ENCODE results near the gene CTSW. TPM values are rescaled to one million over a fixed set of nuclear protein-coding genes. Genes with fewer than 3 reads are reported as not detected.

CTSW gene
- total and polyA plus RNA-seq, 5 donors from 2014 or later: 3.5 to 35.9 (median 12.4) TPM

GRCh38 chr11:65911682-65912568 is 32.3 kb downstream of the CTSW start:
- peaks cover 14% of the 10 kb centered on the region for H3K4me1 ChIP-seq (ENCODE audit: control insufficient read depth, insufficient read depth, low read length, poor library complexity, severe bottlenecking)
- H3K4me1 Mint-ChIP-seq: peaks cover 0 to 28% (median 17%) of the 10 kb centered on the region in 4 donors
- no peaks in the 10 kb centered on the region for H3K36me3 ChIP-seq (ENCODE audit: control insufficient read depth, insufficient read depth, low read length)
- peaks cover 3% of the 10 kb centered on the region for H3K27me3 ChIP-seq (ENCODE audit: control insufficient read depth, insufficient read depth, low read length)
- H3K9me3 ChIP-seq (ENCODE audit: control insufficient read depth in 2 of 2, low read length in 2 of 2): no peaks in the 10 kb centered on the region
- H3K27ac ChIP-seq (ENCODE audit: insufficient read depth, low read length, poor library complexity, severe bottlenecking): no peak overlapping the region
- no peaks in the 10 kb centered on the region for H3K36me3 Mint-ChIP-seq
- peak overlapping the region in 1 of 4 donors; percentile 7 for H3K4me3 Mint-ChIP-seq
- H3K4me3 ChIP-seq (ENCODE audit: low read depth, low read length): no peak overlapping the region
- ATAC-seq (ENCODE audit: low read depth in 2 of 2): no peak
- DNase-seq: no peak
- H3K27me3 Mint-ChIP-seq: peaks cover 18% of the 10 kb centered on the region
- no peak overlapping the region for H3K27ac Mint-ChIP-seq
- no peaks in the 10 kb centered on the region for H3K9me3 Mint-ChIP-seq

- no peak overlapping the region for H3K27ac ChIP-seq (ENCODE audit: insufficient read depth, low read length, poor library complexity, severe bottlenecking)
- peaks cover 23% of the 10 kb centered on the region for H3K4me1 ChIP-seq (ENCODE audit: control insufficient read depth, insufficient read depth, low read length, poor library complexity, severe bottlenecking)
- no peak overlapping the region for H3K4me3 ChIP-seq (ENCODE audit: low read depth, low read length)
- Mint-ChIP-seq H3K4me3 (no peak overlapping the region), H3K27me3 (peaks cover 12% of the 10 kb centered on the region), H3K9me3 (no peaks in the 10 kb centered on the region), H3K27ac (peak overlapping the region in 1 of 3 donors; percentile 71), H3K4me1 (peaks cover 0 to 35% (median 19%) of the 10 kb centered on the region in 4 donors), H3K36me3 (no peaks in the 10 kb centered on the region)
- DNase-seq (no peak), ATAC-seq (ENCODE audit: low read depth in 2 of 2) (no peak)
- no peaks in the 10 kb centered on the region for H3K9me3 ChIP-seq (ENCODE audit: control insufficient read depth in 2 of 2, low read length in 2 of 2)
- H3K36me3 ChIP-seq (ENCODE audit: control insufficient read depth, insufficient read depth, low read length): no peaks in the 10 kb centered on the region
- H3K27me3 ChIP-seq (ENCODE audit: control insufficient read depth, insufficient read depth, low read length): peaks cover under 1% of the 10 kb centered on the region
Observed at GRCh38 chr11:65912845-65913244, 33.2 kb downstream of the CTSW start.

- H3K4me3 Mint-ChIP-seq: peak overlapping the region in 2 of 4 donors; percentile 73 to 83
- H3K27me3 Mint-ChIP-seq: peaks cover 7% of the 10 kb centered on the region
- no peak overlapping the region for H3K27ac ChIP-seq (ENCODE audit: insufficient read depth, low read length, poor library complexity, severe bottlenecking)
- H3K9me3 ChIP-seq (ENCODE audit: control insufficient read depth in 2 of 2, low read length in 2 of 2): no peaks in the 10 kb centered on the region
- H3K27me3 ChIP-seq (ENCODE audit: control insufficient read depth, insufficient read depth, low read length): no peaks in the 10 kb centered on the region
- DNase-seq: no peak
- peak overlapping the region in 2 of 3 donors; percentile 62 to 77 for H3K27ac Mint-ChIP-seq
- no peaks in the 10 kb centered on the region for H3K36me3 ChIP-seq (ENCODE audit: control insufficient read depth, insufficient read depth, low read length)
- H3K9me3 Mint-ChIP-seq: no peaks in the 10 kb centered on the region
- H3K4me1 Mint-ChIP-seq: peaks cover 0 to 38% (median 18%) of the 10 kb centered on the region in 4 donors
- H3K4me3 ChIP-seq (ENCODE audit: low read depth, low read length): no peak overlapping the region
- no peak for ATAC-seq (ENCODE audit: low read depth in 2 of 2)
- H3K36me3 Mint-ChIP-seq: no peaks in the 10 kb centered on the region
- peaks cover 35% of the 10 kb centered on the region for H3K4me1 ChIP-seq (ENCODE audit: control insufficient read depth, insufficient read depth, low read length, poor library complexity, severe bottlenecking)
Observed at GRCh38 chr11:65915101-65915820, 35.6 kb downstream of the CTSW start.

- DNase-seq: no peak
- Histone ChIP-seq H3K4me3 (ENCODE audit: low read depth, low read length) (no peak overlapping the region), H3K9me3 (ENCODE audit: control insufficient read depth in 2 of 2, low read length in 2 of 2) (no peaks in the 10 kb centered on the region), H3K27ac (ENCODE audit: insufficient read depth, low read length, poor library complexity, severe bottlenecking) (no peak overlapping the region), H3K4me1 (ENCODE audit: control insufficient read depth, insufficient read depth, low read length, poor library complexity, severe bottlenecking) (peaks cover 41% of the 10 kb centered on the region), H3K36me3 (ENCODE audit: control insufficient read depth, insufficient read depth, low read length) (no peaks in the 10 kb centered on the region), H3K27me3 (ENCODE audit: control insufficient read depth, insufficient read depth, low read length) (no peaks in the 10 kb centered on the region)
- Mint-ChIP-seq H3K4me3 (peak overlapping the region in 1 of 4 donors; percentile 88), H3K9me3 (no peaks in the 10 kb centered on the region), H3K4me1 (peaks cover 0 to 43% (median 18%) of the 10 kb centered on the region in 4 donors), H3K27me3 (peaks cover 7% of the 10 kb centered on the region), H3K27ac (no peak overlapping the region), H3K36me3 (no peaks in the 10 kb centered on the region)
- ATAC-seq (ENCODE audit: low read depth in 2 of 2): no peak
Observed at GRCh38 chr11:65915821-65916251, 36.2 kb downstream of the CTSW start.

- peaks cover 6% of the 10 kb centered on the region for H3K27me3 Mint-ChIP-seq
- no peak overlapping the region for H3K4me3 ChIP-seq (ENCODE audit: low read depth, low read length)
- H3K9me3 ChIP-seq (ENCODE audit: control insufficient read depth in 2 of 2, low read length in 2 of 2): no peaks in the 10 kb centered on the region
- no peaks in the 10 kb centered on the region for H3K36me3 Mint-ChIP-seq
- ATAC-seq (ENCODE audit: low read depth in 2 of 2) (no peak), DNase-seq (no peak)
- peaks cover 46% of the 10 kb centered on the region for H3K4me1 ChIP-seq (ENCODE audit: control insufficient read depth, insufficient read depth, low read length, poor library complexity, severe bottlenecking)
- H3K4me3 Mint-ChIP-seq: peak overlapping the region; percentile 88 to 93 (median 90)
- H3K9me3 Mint-ChIP-seq: no peaks in the 10 kb centered on the region
- no peak overlapping the region for H3K27ac ChIP-seq (ENCODE audit: insufficient read depth, low read length, poor library complexity, severe bottlenecking)
- H3K27ac Mint-ChIP-seq: peak overlapping the region in 2 of 3 donors; percentile 31 to 32
- H3K36me3 ChIP-seq (ENCODE audit: control insufficient read depth, insufficient read depth, low read length): no peaks in the 10 kb centered on the region
- no peaks in the 10 kb centered on the region for H3K27me3 ChIP-seq (ENCODE audit: control insufficient read depth, insufficient read depth, low read length)
- peaks cover 0 to 43% (median 18%) of the 10 kb centered on the region in 4 donors for H3K4me1 Mint-ChIP-seq
Observed at GRCh38 chr11:65916391-65916790, 36.8 kb downstream of the CTSW start.

GRCh38 chr11:65917077-65917433 is 37.4 kb downstream of the CTSW start:
- Histone ChIP-seq H3K27me3 (ENCODE audit: control insufficient read depth, insufficient read depth, low read length) (no peaks in the 10 kb centered on the region), H3K36me3 (ENCODE audit: control insufficient read depth, insufficient read depth, low read length) (peaks cover 2% of the 10 kb centered on the region), H3K9me3 (ENCODE audit: control insufficient read depth in 2 of 2, low read length in 2 of 2) (no peaks in the 10 kb centered on the region), H3K27ac (ENCODE audit: insufficient read depth, low read length, poor library complexity, severe bottlenecking) (no peak overlapping the region), H3K4me3 (ENCODE audit: low read depth, low read length) (no peak overlapping the region), H3K4me1 (ENCODE audit: control insufficient read depth, insufficient read depth, low read length, poor library complexity, severe bottlenecking) (peaks cover 46% of the 10 kb centered on the region)
- no peaks in the 10 kb centered on the region for H3K27me3 Mint-ChIP-seq
- DNase-seq: no peak
- peak overlapping the region; percentile 88 to 93 (median 90) for H3K4me3 Mint-ChIP-seq
- no peak for ATAC-seq (ENCODE audit: low read depth in 2 of 2)
- peaks cover 0 to 44% (median 20%) of the 10 kb centered on the region in 4 donors for H3K4me1 Mint-ChIP-seq
- H3K36me3 Mint-ChIP-seq: peaks cover 1% of the 10 kb centered on the region
- peak overlapping the region in 2 of 3 donors; percentile 69 to 89 for H3K27ac Mint-ChIP-seq
- H3K9me3 Mint-ChIP-seq: no peaks in the 10 kb centered on the region

GRCh38 chr11:65917434-65918210 is 38.0 kb downstream of the CTSW start:
- Mint-ChIP-seq H3K4me1 (peaks cover 0 to 50% (median 23%) of the 10 kb centered on the region in 4 donors), H3K36me3 (peaks cover 7% of the 10 kb centered on the region), H3K4me3 (peak overlapping the region; percentile 89 to 98 (median 92)), H3K27ac (peak overlapping the region in 2 of 3 donors; percentile 84 to 90), H3K9me3 (no peaks in the 10 kb centered on the region), H3K27me3 (no peaks in the 10 kb centered on the region)
- H3K36me3 ChIP-seq (ENCODE audit: control insufficient read depth, insufficient read depth, low read length): peaks cover 8% of the 10 kb centered on the region
- no peaks in the 10 kb centered on the region for H3K9me3 ChIP-seq (ENCODE audit: control insufficient read depth in 2 of 2, low read length in 2 of 2)
- H3K27me3 ChIP-seq (ENCODE audit: control insufficient read depth, insufficient read depth, low read length): no peaks in the 10 kb centered on the region
- DNase-seq (no peak), ATAC-seq (ENCODE audit: low read depth in 2 of 2) (no peak)
- peaks cover 46% of the 10 kb centered on the region for H3K4me1 ChIP-seq (ENCODE audit: control insufficient read depth, insufficient read depth, low read length, poor library complexity, severe bottlenecking)
- peak overlapping the region; percentile 78 for H3K27ac ChIP-seq (ENCODE audit: insufficient read depth, low read length, poor library complexity, severe bottlenecking)
- H3K4me3 ChIP-seq (ENCODE audit: low read depth, low read length): peak overlapping the region; percentile 85
